GM12875 (cell line): ENCODE measurements around the gene THEM4.
"Not testable (repeated sequence)": the region's sequence is repeated elsewhere in the genome, so short reads cannot be mapped to it uniquely, and the experiment has no call there.

Experiments used
- H3K4me3 ChIP-seq: one replicate; pipeline ENCODE4 v1.5.1; 2011; ENCODE audit warnings: low read depth, low read length, control low read depth
- CTCF ChIP-seq: IDR thresholded peaks from 2 replicates; pipeline ENCODE4 v1.5.1; 2011; ENCODE audit warnings: low read depth, mild to moderate bottlenecking, control low read depth, inconsistent platforms, low read length, moderate library complexity, borderline replicate concordance; ENCODE audit not compliant: insufficient read depth

THEM4 gene

DNA sequence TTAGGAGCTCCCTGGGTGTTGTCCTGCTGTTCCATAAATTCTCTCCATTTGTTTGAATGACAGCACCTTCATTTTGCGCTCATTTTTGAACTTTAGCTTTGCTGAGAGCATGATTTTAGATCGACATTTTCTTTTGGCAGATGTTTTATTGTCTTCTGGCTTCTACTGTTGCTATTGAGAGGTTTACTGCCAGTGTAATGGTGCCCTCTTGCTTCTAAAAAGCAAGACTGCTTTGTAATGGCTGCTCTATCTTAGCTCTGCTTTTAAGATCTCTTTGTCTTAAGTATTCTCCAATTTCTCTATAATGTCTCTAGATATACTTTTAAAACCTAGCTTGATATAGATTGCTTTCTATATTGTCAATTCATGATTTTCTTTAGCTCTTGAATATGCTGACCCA is 27.8 kb downstream of the THEM4 start:
- TF ChIP-seq CTCF, result no peak
- H3K4me3 ChIP-seq, result no peak overlapping the region

DNA sequence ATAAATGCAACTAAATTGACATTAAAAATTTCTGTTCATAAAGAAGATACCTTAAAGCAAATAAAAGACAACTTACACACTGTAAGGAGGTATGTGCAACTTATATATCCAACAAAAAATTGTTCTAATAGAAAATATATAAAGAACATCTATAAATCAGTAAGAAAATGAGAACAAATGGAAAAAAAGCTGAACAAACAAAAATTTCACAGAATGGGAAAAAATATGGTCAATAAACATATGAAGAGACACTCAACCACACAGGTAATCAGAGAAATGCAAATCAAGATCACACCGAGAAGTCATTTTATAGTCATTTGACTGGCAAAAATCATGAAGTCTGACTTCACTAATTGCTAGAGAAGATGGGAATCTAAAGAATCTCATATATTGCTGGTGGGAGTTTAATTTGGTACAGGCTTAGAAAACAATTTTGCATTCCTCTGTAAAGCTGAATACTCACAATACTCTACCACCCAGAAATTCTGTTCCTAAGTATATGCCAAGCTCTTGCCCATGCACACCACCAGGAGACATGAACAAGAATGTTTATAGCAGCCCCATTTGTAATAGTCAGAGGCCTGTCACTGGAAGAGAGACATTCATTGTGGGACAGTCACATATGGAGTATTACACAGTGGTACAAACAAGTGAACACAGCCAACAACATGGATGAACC is 33.8 kb downstream of the THEM4 start:
- H3K4me3 ChIP-seq, result no peak overlapping the region

DNA sequence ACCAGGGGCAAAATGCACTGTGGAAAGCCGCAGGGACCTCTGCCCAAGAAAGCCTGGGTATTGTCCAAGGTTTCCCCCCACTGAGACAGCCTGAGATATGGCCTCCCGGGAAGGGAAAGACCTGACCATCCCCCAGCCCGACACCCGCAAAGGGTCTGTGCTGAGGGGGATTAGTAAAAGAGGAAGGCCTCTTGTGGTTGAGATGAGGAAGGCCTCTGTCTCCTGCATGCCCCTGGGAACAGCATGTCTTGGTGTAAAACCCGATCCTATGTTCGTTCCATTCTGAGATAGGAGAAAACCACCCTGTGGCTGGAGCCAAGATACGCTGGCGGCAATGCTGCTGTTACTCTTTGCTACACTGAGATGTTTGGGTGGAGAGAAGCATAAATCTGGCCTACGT is 36.5 kb downstream of the THEM4 start:
- H3K4me3 ChIP-seq, result not testable (repeated sequence)

More for the DNA sequence above, 33.8 kb downstream of the THEM4 start:
- no peak for TF ChIP-seq CTCF

DNA sequence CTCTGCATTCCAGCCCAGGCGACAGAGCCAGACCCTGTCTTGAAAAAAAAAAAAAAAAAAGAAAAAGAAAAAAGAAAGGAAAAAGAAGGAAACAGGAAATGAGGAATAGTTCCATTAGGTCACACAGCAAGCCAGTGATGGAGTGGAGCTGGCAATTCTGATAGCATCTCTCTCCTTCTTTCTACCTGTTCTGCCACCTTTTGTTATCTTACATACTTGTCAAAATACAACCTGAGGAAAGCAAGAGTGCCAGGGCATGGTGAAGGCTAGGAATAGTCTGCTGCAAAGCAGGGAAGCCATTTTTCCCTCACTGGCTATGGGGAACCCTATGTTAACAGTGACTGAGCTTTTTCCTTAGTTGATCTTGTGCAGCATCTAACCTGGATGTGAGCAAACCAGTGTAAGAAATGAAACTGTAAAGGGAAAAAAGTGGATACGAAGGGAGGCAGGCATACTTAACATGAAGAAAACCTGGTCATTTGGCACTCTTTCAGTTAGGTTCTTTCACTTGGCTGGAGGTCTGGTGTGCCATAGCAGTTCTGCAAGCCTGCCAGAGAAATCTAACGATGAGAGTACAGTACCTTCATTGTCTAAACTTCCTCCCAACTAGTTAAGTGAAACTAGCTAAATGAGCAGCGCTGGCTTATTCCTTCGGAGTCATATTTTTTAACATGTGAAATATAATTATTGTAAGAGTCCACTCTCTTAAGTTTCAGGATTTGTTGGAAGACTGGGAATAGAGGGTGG is 37.9 kb downstream of the THEM4 start:
- H3K4me3 ChIP-seq, result no peak overlapping the region
- no peak for TF ChIP-seq CTCF

DNA sequence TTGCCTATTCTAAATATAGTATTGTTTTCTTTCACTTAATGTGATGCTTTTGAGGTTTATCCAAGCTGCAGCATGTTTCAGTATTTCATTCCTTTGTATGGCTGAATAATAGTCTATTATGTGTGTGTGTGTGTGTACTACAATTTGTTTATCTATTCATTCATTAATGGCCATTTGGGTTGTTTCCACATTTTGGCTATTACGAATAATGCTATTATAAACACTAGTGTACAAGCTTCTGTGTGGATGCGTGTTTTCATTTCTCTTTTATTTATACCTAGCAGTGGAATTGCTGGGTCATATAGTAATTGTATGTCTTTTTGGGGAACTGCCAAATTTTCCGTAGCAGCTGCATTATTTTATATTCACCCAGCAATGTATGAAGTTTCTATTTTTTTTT is 40.8 kb downstream of the THEM4 start:
- H3K4me3 ChIP-seq, result no peak overlapping the region
- no peak for TF ChIP-seq CTCF

GRCh38 chr1:151867765-151868411 is 41.4 kb downstream of the THEM4 start:
- no peak overlapping the region for H3K4me3 ChIP-seq
- no peak for TF ChIP-seq CTCF

GRCh38 chr1:151867321-151867720 is 42.0 kb downstream of the THEM4 start:
- H3K4me3 ChIP-seq, result no peak overlapping the region
- no peak for TF ChIP-seq CTCF
